A673 (cell line): ENCODE results near the gene RAET1E. TPM values are rescaled to one million over a fixed set of nuclear protein-coding genes. Genes with fewer than 3 reads are reported as not detected.

Source experiments
- BruUV-seq: library from RNA; stranded (reverse); fragments of 400-500 nt; replicated peaks from 2 replicates; lab custom pipeline; 2021; lab: Mats Ljungman, UMichigan
- CTCF ChIA-PET: fragments of 300-600 bp; sonication (Branson Sonifier 250); formaldehyde crosslinking; loops from one replicate; lab custom pipeline; 2022; ENCODE audit warnings: antibody characterized with exemption; lab: Charles Lee
- POLR2A ChIA-PET: fragments of 300-600 bp; sonication (Branson Sonifier 250); formaldehyde crosslinking; loops from one replicate; lab custom pipeline; 2022; ENCODE audit warnings: antibody characterized with exemption; ENCODE audit not compliant: low non-redundant PET; lab: Charles Lee
- DNase-seq: peaks from one replicate; pipeline ENCODE4 v3.0.0-alpha.2; 2015; ENCODE audit warnings: low spot score
- H3K27ac ChIP-seq: fragments of 200-600 bp; sonication (generic); 2 replicates; pipeline ENCODE4 v1.5.1; 2016; ENCODE audit warnings: mixed run types, low read depth, mild to moderate bottlenecking, mixed read lengths, antibody characterized with exemption, low read length; ENCODE audit not compliant: poor library complexity, severe bottlenecking
- H3K27me3 ChIP-seq: fragments of 200-600 bp; sonication (generic); replicated peaks from 2 replicates; pipeline ENCODE4 v1.6.1; 2017; ENCODE audit warnings: mixed run types, low read depth, mild to moderate bottlenecking, mixed read lengths, antibody characterized with exemption, low read length; ENCODE audit not compliant: insufficient read depth, poor library complexity
- H3K36me3 ChIP-seq: fragments of 200-600 bp; sonication (generic); 2 replicates; pipeline ENCODE4 v1.6.1; 2016; ENCODE audit warnings: mixed run types, mild to moderate bottlenecking, mixed read lengths, antibody characterized with exemption, low read length; ENCODE audit not compliant: insufficient read depth, poor library complexity, severe bottlenecking
- H3K4me1 ChIP-seq: fragments of 200-600 bp; sonication (generic); 2 replicates; pipeline ENCODE4 v1.6.1; 2017; ENCODE audit warnings: mixed run types, mild to moderate bottlenecking, mixed read lengths, antibody characterized with exemption, low read length; ENCODE audit not compliant: insufficient read depth, poor library complexity, severe bottlenecking
- H3K4me3 ChIP-seq: fragments of 200-600 bp; sonication (generic); 2 replicates; pipeline ENCODE4 v1.5.1; 2016; ENCODE audit warnings: low read depth, mixed run types, mild to moderate bottlenecking, mixed read lengths, low read length; ENCODE audit not compliant: poor library complexity, severe bottlenecking
- H3K9me3 ChIP-seq: fragments of 200-600 bp; sonication (generic); 2 replicates; pipeline ENCODE4 v1.6.1; 2016; ENCODE audit warnings: mixed run types, low read depth, mild to moderate bottlenecking, mixed read lengths, antibody characterized with exemption, low read length; ENCODE audit not compliant: poor library complexity, severe bottlenecking
- EZH2 ChIP-seq: fragments of 200-600 bp; sonication (generic); IDR thresholded peaks from 2 replicates; pipeline ENCODE4 v1.6.1; 2017; ENCODE audit warnings: borderline replicate concordance, low read depth, mild to moderate bottlenecking, mixed read lengths, antibody characterized with exemption, low read length; ENCODE audit not compliant: poor library complexity, severe bottlenecking
- intact Hi-C: fragments of 100-400 bp; cut with micrococcal nuclease; formaldehyde crosslinking; loops from one replicate; pipeline ENCODE4 v1.10.0; 2022; ENCODE audit not compliant: unreplicated experiment
- total RNA-seq: library from RNA; stranded (reverse); gene quantifications from 2 replicates; pipeline ENCODE4 v1.2.3, GENCODE V29; 2021
- TF ChIP-seq, protein P1 (sequence below): fragments of 300-800, 200-600 bp; sonication (generic); conservative IDR thresholded peaks from 2 replicates; pipeline ENCODE4 v1.5.1; 2017; ENCODE audit warnings: low read depth, mild to moderate bottlenecking, antibody characterized with exemption, low read length, moderate library complexity, mixed read lengths

RAET1E gene
- total RNA-seq, 1 experiment from 2014 or later, result 3.2 TPM

DNA sequence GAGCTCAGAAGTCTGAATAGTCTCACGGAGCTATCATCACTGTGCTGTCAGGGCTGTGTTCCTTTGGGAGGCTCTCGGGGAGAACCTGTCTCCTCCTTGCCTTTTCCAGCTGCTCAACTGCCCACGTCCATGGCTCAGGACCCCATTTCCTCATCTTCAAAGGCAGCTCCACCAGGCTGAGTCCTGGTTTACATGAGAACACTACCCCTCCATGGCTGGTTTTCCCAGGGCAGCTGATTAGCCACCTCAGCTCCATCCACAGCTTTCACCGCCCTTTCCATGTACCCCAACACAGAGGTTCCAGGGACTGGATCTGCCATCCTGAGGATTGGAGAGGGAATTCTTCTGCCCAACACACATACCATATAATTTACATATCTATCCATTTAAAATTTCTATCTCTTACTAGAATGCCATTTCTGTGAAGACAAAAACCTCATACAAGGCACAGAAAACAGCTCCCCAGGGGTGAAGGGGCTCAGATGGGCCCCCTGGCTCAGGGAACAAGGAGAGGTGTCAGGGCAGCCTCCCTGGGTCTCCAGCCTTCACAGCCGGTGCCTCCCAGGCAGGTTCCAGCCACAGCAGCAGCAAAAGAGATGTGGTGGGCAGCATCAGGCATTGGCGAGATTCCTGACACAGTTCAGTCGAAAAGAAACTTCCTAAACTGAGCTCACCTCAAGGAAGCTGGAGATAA lies 2.2 kb upstream of the RAET1E start:
- BruUV-seq, result no TSS peak
- intact Hi-C loops, result no loop called here
- Histone ChIP-seq H3K27ac (no peak overlapping the region), H3K27me3 (no peaks in the 10 kb centered on the region), H3K9me3 (no peaks in the 10 kb centered on the region), H3K36me3 (no peaks in the 10 kb centered on the region), H3K4me1 (peaks cover 19% of the 10 kb centered on the region), H3K4me3 (no peak overlapping the region)
- ChIA-PET CTCF (no interaction called here), POLR2A (no interaction called here)
- no peak for DNase-seq
- TF ChIP-seq, protein P1, sequence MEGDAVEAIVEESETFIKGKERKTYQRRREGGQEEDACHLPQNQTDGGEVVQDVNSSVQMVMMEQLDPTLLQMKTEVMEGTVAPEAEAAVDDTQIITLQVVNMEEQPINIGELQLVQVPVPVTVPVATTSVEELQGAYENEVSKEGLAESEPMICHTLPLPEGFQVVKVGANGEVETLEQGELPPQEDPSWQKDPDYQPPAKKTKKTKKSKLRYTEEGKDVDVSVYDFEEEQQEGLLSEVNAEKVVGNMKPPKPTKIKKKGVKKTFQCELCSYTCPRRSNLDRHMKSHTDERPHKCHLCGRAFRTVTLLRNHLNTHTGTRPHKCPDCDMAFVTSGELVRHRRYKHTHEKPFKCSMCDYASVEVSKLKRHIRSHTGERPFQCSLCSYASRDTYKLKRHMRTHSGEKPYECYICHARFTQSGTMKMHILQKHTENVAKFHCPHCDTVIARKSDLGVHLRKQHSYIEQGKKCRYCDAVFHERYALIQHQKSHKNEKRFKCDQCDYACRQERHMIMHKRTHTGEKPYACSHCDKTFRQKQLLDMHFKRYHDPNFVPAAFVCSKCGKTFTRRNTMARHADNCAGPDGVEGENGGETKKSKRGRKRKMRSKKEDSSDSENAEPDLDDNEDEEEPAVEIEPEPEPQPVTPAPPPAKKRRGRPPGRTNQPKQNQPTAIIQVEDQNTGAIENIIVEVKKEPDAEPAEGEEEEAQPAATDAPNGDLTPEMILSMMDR, result no peak
- TF ChIP-seq EZH2, result no peak

DNA sequence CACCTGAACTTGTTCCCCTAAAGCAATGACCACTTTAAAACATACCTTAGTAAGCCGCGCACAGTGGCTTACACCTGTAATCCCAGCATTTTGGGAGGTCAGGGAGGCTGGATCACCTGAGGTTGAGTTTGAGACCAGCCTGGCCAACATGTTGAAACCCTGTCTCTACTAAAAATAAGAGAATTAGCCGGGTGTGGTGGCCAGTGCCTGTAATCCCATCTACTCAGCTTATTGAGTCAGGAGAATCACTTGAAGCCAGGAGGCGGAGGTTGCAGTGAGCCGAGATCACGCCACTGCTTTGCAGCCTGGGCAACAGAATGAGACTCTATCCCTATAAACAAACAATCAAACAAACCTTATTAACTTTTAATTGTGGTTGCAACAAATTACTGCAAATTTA lies 1.6 kb upstream of the RAET1E start:
- intact Hi-C loops, result no loop called here
- Histone ChIP-seq H3K4me3 (no peak overlapping the region), H3K27me3 (no peaks in the 10 kb centered on the region), H3K36me3 (no peaks in the 10 kb centered on the region), H3K9me3 (no peaks in the 10 kb centered on the region), H3K4me1 (peaks cover 19% of the 10 kb centered on the region), H3K27ac (no peak overlapping the region)
- ChIA-PET POLR2A (no interaction called here), CTCF (no interaction called here)
- TF ChIP-seq EZH2, result no peak
- TF ChIP-seq, protein P1, result no peak
- no peak for DNase-seq
- BruUV-seq, result no TSS peak

DNA sequence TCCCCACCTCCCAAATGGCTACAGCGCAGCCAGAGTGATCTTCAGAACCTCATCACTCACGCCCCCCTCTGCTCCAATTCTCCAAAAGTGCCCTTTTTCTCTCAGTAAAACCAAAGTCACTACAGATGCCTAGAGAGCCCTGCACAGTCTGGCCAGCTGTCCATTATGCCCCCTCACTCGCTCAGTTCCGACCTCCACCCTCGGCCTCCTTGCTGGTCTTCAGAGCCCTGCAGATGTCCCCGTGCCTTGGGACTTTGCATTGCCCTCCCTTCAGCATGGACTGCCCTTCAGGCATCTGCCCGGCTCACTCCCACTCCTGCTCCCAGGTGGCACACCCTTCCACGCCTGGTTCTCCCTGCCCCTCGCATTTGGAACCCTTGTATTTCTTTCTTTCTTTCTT lies 1.1 kb upstream of the RAET1E start:
- Histone ChIP-seq H3K4me1 (peaks cover 19% of the 10 kb centered on the region), H3K27me3 (no peaks in the 10 kb centered on the region), H3K27ac (no peak overlapping the region), H3K4me3 (no peak overlapping the region), H3K36me3 (no peaks in the 10 kb centered on the region), H3K9me3 (no peaks in the 10 kb centered on the region)
- BruUV-seq, result no TSS peak
- no peak for DNase-seq
- POLR2A ChIA-PET, result no interaction called here
- CTCF ChIA-PET, result no interaction called here
- intact Hi-C loops, result no loop called here
- TF ChIP-seq, protein P1, result no peak
- TF ChIP-seq EZH2, result no peak
